COLO829 (cell line): Measurements from ENCODE around the gene HELZ.
"Not testable (repeated sequence)": the region's sequence is repeated elsewhere in the genome, so short reads cannot be mapped to it uniquely, and the experiment has no call there.

Experiments used
- DNase-seq: peaks from one replicate; pipeline ENCODE4 v3.0.0; 2012; ENCODE audit warnings: low spot score

The HELZ gene

GRCh38 chr17:67116045-67116575 is 128.9 kb downstream of the HELZ start:
- DNase-seq, result no peak

DNA sequence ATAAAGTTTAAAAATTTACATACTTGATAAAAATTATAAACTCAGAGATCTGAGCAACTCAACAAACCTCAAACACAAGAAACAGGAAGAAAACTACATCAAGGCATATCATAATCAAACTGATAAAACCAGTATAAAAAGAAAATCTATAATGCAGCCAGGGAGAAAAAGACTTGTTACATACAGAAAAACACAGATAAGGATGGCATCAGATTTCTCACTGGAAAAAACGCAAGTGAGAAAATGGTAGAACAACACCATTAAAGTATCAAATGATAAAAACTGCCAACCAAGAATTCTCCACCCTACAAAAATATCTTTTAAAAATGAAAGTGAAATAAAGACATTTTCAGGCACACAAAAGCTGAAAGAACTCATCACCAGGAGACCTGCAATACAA is 129.6 kb downstream of the HELZ start:
- no peak for DNase-seq

DNA sequence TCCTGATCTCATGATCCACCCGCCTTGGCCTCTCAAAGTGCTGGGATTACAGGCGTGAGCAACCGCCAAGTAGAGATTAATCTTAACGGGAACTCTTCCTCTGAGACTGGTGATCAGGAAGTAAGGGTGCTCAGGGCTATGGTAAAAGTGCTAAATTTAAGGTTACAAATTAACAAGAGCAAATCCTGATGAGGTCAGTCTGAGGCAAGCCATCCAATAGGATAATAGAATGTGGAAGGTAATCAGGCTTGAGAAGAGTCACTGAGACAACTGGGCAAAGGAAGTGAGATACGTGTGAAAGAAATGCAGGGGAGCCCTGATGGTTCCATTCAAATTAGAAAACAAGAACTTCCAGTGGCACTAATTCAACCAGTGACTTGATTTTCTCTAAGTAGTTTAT is 131.5 kb downstream of the HELZ start:
- DNase-seq, result no peak

- no peak for DNase-seq
Measured at GRCh38 chr17:67111808-67112207, 133.2 kb downstream of the HELZ start.

- no peak for DNase-seq
Measured at GRCh38 chr17:67111327-67111726, 133.7 kb downstream of the HELZ start.

DNA sequence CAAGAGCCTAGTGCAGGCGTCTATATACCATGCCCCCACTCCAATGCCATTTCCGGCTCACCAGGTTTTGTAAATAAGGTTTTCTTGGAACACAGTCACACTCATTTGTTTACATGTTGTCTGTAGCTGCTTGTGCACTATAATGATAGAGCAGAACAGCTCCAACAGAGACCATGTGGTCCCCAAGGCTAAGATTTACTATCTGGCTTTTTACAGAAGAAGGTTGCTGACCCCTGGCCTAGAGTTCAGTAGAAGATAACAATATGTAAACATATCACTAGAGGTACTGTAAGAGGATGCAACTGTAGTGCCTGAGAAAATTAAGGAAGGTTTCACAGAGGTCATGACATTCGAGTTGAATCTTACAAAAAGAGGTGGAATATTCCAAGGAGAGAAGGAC is 134.4 kb downstream of the HELZ start:
- no peak for DNase-seq

DNA sequence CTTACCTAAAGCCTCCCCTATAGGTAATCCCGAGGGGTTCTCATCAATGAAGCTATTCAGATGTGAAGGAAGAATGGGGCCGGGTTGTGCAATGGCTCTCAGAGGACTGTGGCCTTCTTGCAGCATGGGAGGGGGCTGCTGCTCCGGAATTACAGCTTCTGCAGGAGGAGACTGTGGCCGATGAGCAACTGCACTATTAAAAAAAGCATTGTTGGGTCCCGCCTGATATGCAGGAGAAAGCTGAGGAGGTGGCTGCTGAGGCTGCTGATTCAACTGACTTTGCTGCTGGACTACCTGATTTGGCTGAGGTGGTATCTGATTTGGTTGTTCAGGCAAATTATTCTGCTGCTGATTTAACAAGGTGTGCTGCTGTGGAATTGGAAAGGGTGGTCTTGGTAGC is 135.9 kb downstream of the HELZ start:
- DNase-seq, result no peak

- no peak for DNase-seq
Measured at GRCh38 chr17:67107811-67108775, 136.9 kb downstream of the HELZ start.

GRCh38 chr17:67107171-67107570 is 137.8 kb downstream of the HELZ start:
- DNase-seq, result no peak

- DNase-seq, result no peak
Measured at GRCh38 chr17:67105213-67105612, 139.8 kb downstream of the HELZ start.

DNA sequence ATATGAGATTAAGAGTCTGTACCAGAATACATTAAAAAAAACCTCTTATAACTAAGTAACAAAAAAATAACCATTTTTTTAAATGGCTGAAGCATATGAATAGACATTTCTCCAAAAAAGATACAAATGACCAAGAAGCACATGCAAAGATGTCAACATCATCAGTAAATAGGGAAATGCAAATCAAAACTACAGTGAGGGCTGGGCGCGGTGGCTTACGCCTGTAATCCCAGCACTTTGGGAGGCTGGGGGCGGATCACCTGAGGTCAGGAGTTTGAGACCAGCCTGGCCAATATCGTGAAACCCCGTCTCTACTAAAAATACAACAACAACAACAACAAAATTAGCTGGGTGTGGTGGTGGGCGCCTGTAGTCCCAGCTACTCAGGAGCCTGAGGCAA is 140.4 kb downstream of the HELZ start:
- DNase-seq, result not testable (repeated sequence)

- no peak for DNase-seq
Measured at GRCh38 chr17:67098006-67098405, 147.0 kb downstream of the HELZ start.

- no peak for DNase-seq
Measured at GRCh38 chr17:67096609-67097008, 148.4 kb downstream of the HELZ start.

- no peak for DNase-seq
Measured at GRCh38 chr17:67095803-67096202, 149.2 kb downstream of the HELZ start.

GRCh38 chr17:67095291-67095690 is 149.7 kb downstream of the HELZ start:
- DNase-seq, result not testable (repeated sequence)

DNA sequence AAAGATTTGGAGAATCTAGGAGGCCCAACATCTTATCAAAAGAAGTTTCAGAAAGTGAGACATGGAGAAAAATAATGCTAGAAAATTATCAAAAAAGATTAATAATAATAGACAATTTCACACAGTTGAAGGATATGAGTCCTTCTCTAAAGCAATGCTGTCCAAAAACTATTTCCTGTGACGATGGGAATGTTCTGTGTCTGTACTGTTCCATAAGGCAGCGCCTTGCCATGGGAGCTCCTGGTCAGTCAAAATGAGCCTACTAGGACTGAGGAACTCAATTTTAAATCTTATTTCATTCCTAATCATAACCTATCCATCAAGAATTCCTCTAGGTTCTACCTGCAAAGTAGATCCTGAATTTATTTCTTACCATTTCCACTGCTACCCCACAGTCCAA is 151.6 kb downstream of the HELZ start:
- DNase-seq, result no peak

GRCh38 chr17:67092710-67093109 is 152.3 kb downstream of the HELZ start:
- DNase-seq, result not testable (repeated sequence)

GRCh38 chr17:67092291-67092690 is 152.7 kb downstream of the HELZ start:
- no peak for DNase-seq

DNA sequence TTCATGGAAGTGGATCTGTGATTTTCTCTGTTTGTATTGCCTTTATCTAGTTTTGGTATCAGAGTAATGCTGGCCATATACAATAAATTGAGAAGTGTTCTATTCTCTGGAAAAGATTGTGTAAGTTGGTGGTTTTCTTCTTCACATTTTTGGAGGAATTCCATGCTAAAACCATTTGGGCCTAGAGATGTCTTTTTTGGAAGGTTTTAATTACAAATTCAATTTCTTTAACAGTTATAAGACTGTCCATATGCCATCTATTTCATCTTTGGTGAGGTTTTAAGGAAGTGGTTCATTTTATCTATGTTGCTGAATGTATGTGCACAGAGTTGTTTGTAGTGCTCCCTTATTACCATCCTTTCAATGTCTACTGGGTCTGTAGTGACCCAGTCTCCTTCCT is 154.7 kb downstream of the HELZ start:
- no peak for DNase-seq

DNA sequence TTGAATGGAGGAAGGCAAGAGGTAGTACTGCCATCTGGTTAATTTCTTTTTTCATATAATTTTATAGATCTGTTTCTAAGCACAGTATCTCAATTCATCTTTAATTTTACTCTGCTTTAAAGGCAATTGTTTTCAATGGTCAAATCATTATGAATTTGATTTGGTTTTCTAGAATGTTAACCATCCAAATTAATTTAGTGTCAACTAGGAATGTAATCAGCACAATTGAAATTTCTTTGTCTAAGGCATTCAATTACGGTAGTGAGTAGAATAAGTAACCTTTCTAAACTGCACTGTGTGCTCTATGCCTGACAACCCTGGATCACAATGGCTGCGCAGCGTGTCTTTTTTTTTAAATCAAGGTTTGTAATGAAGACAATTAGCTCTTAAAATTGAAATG is 156.4 kb downstream of the HELZ start:
- DNase-seq, result no peak

DNA sequence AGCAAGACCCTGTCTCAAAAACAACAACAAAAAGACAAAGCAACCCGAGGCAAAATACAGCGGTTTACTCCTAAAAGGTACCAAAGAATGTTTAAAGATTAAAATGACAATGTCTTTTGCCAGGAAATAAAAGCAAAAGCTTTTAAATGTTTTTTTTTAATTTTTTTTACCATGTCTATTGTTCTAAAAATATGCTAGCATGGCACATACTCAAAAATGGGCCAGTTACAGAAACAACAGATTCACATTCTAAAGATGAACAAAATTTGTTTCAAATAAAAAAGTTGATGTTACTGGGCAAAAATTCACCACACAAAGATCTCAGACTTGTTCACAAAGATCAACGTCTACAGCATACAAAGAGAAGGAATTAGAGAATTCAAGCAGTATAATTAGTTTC is 159.6 kb downstream of the HELZ start:
- DNase-seq, result no peak

GRCh38 chr17:67082107-67082506 is 162.9 kb downstream of the HELZ start:
- no peak for DNase-seq

DNA sequence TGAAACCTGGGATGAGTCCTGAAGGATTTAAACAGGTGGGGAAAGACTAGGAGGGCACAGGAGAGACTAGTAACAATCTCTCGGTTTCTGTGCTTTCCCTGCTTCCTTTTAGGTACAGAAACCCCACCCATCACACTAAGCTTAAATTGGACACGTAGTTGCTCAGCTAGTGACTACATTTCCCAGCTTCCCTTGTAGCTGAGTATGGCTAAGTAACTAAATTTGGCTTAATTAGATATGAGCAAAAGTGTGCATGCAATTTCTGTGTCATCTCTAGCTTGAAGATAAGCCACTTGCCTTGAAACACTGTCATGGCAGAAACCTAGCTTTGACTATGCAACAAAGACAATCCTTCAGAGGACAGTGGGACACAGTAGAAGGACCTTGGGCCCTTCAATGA is 164.2 kb downstream of the HELZ start:
- DNase-seq, result no peak

GRCh38 chr17:67079491-67079890 is 165.5 kb downstream of the HELZ start:
- DNase-seq, result no peak
